ENCODE data around the gene ISCU.
A peak's percentile ranks its signal among the peaks of the same experiment; 100 is the strongest.
"Not testable (repeated sequence)": the region's sequence is repeated elsewhere in the genome, so short reads cannot be mapped to it uniquely, and the experiment has no call there.

ISCU gene

DNA sequence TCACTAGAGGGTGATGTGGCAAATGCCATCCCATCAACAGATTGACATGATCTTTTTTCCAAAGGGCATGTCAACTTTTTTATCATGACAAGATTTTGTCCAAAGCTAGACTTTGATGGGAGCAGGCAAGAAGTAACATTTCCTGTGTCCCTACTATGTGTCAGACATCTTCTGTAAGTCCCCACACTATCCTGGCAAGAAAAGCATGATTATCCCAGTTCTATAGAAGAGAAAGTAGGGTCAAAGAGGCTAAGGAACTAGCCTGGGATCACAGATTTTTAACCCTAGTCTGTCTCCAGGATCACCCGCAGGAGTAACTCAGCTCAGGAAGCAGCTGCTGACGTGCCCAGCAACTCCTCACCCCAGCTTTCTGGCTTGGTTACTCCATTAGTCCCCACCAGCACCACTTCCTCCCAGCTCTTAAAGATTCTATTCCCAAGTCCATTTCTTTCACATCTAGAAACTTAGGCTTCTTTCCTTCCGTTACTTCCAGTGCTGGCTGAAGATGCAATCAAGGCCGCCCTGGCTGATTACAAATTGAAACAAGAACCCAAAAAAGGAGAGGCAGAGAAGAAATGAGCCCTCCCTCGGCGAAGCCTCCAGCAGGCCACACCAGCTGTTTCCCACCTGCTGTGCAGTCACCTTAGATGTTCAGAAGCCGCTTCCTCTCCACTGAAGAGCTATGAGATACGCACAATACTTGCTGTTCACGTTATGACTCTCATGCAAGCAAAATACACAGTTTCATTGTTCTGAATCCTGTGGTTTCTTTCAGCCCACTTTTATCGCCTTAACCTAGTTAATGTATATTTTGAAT, 6.2 kb downstream of the ISCU start:
- no peak overlapping the region for H3K4me3 ChIP-seq (ENCODE audit: low read depth in 1 of 5, low read length in 5 of 5)
- no peaks in the 10 kb centered on the region for H3K27me3 ChIP-seq (ENCODE audit: control insufficient read depth in 5 of 5, insufficient read depth in 4 of 5, low read length in 5 of 5)
- peaks cover 19 to 60% (median 54%) of the 10 kb centered on the region in 5 donors for H3K36me3 ChIP-seq (ENCODE audit: control insufficient read depth in 5 of 5, insufficient read depth in 5 of 5, low read length in 5 of 5)
- no peak overlapping the region for H3K9ac ChIP-seq (ENCODE audit: low read length in 5 of 5)
- H3K27ac ChIP-seq (ENCODE audit: low read depth, low read length), result peak overlapping the region; percentile 70
- H3K4me1 ChIP-seq (ENCODE audit: control insufficient read depth in 5 of 5, insufficient read depth in 5 of 5, low read length in 5 of 5), result peaks cover 0 to 35% (median 20%) of the 10 kb centered on the region in 5 donors
- no peaks in the 10 kb centered on the region for H3K9me3 ChIP-seq (ENCODE audit: control insufficient read depth in 5 of 5, low read length in 5 of 5)

DNA sequence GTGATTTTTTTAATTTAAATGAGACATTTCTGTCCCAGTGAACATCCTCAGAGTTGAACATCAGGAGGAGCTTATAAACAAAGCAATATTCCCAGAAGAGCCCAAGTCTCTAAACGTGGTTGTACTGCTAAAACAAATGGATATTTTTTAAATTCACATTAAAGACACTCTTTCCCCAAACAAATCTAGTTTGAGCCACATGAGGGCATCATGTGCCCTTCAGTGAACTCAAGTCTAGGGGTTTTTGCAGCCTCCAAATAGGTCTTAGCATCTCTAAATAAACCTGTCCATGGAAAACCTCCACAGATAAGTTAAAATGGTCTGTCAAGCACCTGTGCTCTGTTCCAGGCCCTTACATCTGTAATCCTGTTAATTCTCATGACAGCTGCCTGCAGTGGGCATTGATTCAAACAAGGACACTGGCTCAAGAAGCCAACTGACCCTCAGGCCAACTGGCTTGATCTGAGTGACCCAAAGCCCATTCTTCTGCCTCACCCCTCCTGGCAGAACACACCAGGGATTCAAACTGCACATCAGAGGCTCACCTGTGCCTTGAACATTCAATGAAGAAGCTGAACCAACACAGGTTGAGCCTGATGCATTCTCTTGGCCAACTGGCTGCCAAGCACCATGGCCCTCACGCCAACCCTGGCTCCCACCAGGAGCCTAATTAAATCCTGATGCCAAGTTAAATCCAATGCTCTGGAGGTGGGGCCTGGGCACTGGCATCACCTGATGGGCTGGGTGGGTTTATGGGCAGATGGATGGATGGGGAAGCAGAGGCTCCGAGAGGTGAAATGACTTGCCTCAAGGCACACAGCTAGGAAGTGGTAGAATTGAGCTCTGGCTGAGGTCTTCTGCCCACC, 8.6 kb downstream of the ISCU start:
- Histone ChIP-seq H3K27ac (ENCODE audit: low read depth, low read length) (no peak overlapping the region), H3K4me3 (ENCODE audit: low read depth in 1 of 5, low read length in 5 of 5) (no peak overlapping the region)

DNA sequence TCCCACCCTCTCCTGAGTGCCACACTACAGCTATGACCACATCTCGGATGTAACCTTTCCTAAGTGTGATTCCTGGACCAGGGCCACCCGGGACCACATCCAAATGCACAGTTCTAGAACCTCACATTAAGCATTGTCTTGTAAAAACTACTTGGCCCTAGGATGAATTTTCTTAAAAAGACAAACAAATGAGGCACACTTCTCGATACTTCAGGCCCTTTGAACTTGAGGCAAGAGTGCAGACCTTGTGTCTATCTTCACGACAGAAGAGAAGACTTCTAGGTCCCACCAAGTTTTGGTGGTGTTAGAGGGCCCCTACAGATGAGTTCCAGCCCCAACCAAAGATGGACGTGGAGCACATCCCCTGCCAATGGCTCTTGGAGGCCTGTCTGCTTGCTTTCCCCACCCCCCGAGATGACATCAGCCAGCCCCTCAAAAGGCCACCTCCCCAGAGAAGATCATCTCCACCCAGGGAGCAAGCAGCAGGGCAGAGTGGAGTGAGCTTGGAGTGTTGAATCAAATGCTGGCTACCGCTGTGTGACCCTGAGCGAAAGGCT, 9.3 kb downstream of the ISCU start:
- Histone ChIP-seq H3K4me1 (ENCODE audit: control insufficient read depth in 5 of 5, insufficient read depth in 5 of 5, low read length in 5 of 5) (peaks cover 0 to 16% (median 6%) of the 10 kb centered on the region in 5 donors), H3K36me3 (ENCODE audit: control insufficient read depth in 5 of 5, insufficient read depth in 5 of 5, low read length in 5 of 5) (peaks cover 16 to 34% (median 31%) of the 10 kb centered on the region in 5 donors), H3K9ac (ENCODE audit: low read length in 5 of 5) (no peak overlapping the region), H3K27ac (ENCODE audit: low read depth, low read length) (no peak overlapping the region), H3K9me3 (ENCODE audit: control insufficient read depth in 5 of 5, low read length in 5 of 5) (no peaks in the 10 kb centered on the region), H3K27me3 (ENCODE audit: control insufficient read depth in 5 of 5, insufficient read depth in 4 of 5, low read length in 5 of 5) (no peaks in the 10 kb centered on the region), H3K4me3 (ENCODE audit: low read depth in 1 of 5, low read length in 5 of 5) (no peak overlapping the region)

More for the DNA sequence above, 8.6 kb downstream of the ISCU start:
- Histone ChIP-seq H3K36me3 (ENCODE audit: control insufficient read depth in 5 of 5, insufficient read depth in 5 of 5, low read length in 5 of 5) (peaks cover 16 to 41% (median 38%) of the 10 kb centered on the region in 5 donors), H3K9ac (ENCODE audit: low read length in 5 of 5) (no peak overlapping the region), H3K9me3 (ENCODE audit: control insufficient read depth in 5 of 5, low read length in 5 of 5) (no peaks in the 10 kb centered on the region), H3K4me1 (ENCODE audit: control insufficient read depth in 5 of 5, insufficient read depth in 5 of 5, low read length in 5 of 5) (peaks cover 0 to 22% (median 10%) of the 10 kb centered on the region in 5 donors), H3K27me3 (ENCODE audit: control insufficient read depth in 5 of 5, insufficient read depth in 4 of 5, low read length in 5 of 5) (no peaks in the 10 kb centered on the region)

DNA sequence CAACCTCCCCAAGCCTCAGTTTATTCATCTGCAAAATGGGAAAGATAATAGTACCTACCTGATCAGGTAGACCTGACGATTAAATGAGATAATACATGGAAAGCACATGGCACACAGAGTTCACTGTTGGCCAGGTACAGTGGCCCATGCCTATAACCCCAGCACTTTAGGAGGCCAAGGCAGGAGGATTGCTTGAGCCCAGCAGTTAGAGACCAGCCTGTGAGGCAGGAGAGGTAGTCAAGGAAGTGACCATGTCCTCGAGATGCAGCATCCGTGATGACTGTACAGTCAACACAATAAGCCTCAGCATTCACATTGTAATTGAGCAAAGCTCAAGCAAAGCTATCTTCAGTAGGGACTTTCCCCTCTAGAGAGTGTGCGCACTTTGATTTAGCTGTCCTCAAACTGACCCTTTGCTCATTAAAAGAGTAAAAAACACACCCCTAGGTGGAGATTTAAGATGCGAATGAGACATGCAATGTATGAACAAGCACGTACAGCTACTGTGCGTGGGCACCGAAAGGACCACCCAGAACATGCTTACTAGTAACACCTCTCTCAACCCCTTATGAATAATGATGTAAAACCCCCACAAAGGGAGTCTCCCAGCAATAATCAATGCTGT, 9.9 kb downstream of the ISCU start:
- H3K27me3 ChIP-seq (ENCODE audit: control insufficient read depth in 5 of 5, insufficient read depth in 4 of 5, low read length in 5 of 5), result no peaks in the 10 kb centered on the region
- peaks cover 12 to 28% (median 25%) of the 10 kb centered on the region in 5 donors for H3K36me3 ChIP-seq (ENCODE audit: control insufficient read depth in 5 of 5, insufficient read depth in 5 of 5, low read length in 5 of 5)
- no peak overlapping the region for H3K4me3 ChIP-seq (ENCODE audit: low read depth in 1 of 5, low read length in 5 of 5)
- H3K9ac ChIP-seq (ENCODE audit: low read length in 5 of 5), result no peak overlapping the region
- peaks cover 0 to 10% (median under 1%) of the 10 kb centered on the region in 5 donors for H3K4me1 ChIP-seq (ENCODE audit: control insufficient read depth in 5 of 5, insufficient read depth in 5 of 5, low read length in 5 of 5)
- no peaks in the 10 kb centered on the region for H3K9me3 ChIP-seq (ENCODE audit: control insufficient read depth in 5 of 5, low read length in 5 of 5)
- no peak overlapping the region for H3K27ac ChIP-seq (ENCODE audit: low read depth, low read length)

DNA sequence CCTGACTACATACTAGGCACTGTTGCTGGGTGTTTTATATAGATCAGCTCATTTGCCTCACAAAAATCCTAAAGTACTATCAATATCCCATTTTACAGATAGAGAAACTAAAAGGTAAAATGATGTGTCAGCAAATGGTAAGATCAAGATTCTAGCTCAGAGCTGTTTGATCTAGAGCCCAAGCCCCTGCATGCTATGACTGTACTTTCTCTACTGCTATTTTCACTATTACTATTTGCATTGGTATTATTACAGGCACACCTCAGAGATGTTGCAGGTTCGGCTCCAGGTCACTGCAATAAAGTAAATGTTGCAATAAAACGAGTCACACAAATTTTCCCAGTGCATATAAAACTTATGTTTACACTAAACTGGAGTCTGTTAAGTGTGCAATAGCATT, 10.9 kb downstream of the ISCU start:
- Histone ChIP-seq H3K27ac (ENCODE audit: low read depth, low read length) (no peak overlapping the region), H3K9ac (ENCODE audit: low read length in 5 of 5) (no peak overlapping the region), H3K9me3 (ENCODE audit: control insufficient read depth in 5 of 5, low read length in 5 of 5) (no peaks in the 10 kb centered on the region), H3K4me1 (ENCODE audit: control insufficient read depth in 5 of 5, insufficient read depth in 5 of 5, low read length in 5 of 5) (peaks cover 0 to 8% (median 0%) of the 10 kb centered on the region in 5 donors), H3K27me3 (ENCODE audit: control insufficient read depth in 5 of 5, insufficient read depth in 4 of 5, low read length in 5 of 5) (no peaks in the 10 kb centered on the region), H3K4me3 (ENCODE audit: low read depth in 1 of 5, low read length in 5 of 5) (no peak overlapping the region), H3K36me3 (ENCODE audit: control insufficient read depth in 5 of 5, insufficient read depth in 5 of 5, low read length in 5 of 5) (peaks cover 1 to 17% (median 15%) of the 10 kb centered on the region in 5 donors)

DNA sequence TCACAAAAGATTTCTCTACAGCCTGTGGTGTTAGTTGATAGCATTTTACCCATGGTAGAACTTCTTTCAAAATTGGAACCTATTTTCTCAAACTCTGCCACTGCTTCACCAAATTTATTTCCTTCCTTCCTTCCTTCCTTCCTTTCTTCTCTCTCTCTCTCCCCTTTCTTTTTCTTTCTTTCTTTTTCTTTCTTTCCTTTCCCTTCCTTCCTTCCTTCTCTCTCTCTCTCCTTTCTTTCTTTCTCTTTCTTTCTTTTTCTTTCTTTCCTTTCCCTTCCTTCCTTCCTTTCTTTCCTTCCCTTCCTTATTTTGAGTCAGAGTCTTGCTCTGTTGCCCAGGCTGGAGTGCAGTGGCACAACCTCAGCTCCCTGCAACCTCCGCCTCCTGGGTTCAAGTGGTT, 11.9 kb downstream of the ISCU start:
- not testable (repeated sequence) for H3K9ac ChIP-seq (ENCODE audit: low read length in 5 of 5); H3K27me3 ChIP-seq (ENCODE audit: control insufficient read depth in 5 of 5, insufficient read depth in 4 of 5, low read length in 5 of 5); H3K27ac ChIP-seq (ENCODE audit: low read depth, low read length); H3K4me1 ChIP-seq (ENCODE audit: control insufficient read depth in 5 of 5, insufficient read depth in 5 of 5, low read length in 5 of 5); H3K4me3 ChIP-seq (ENCODE audit: low read depth in 1 of 5, low read length in 5 of 5); H3K9me3 ChIP-seq (ENCODE audit: control insufficient read depth in 5 of 5, low read length in 5 of 5); H3K36me3 ChIP-seq (ENCODE audit: control insufficient read depth in 5 of 5, insufficient read depth in 5 of 5, low read length in 5 of 5)

DNA sequence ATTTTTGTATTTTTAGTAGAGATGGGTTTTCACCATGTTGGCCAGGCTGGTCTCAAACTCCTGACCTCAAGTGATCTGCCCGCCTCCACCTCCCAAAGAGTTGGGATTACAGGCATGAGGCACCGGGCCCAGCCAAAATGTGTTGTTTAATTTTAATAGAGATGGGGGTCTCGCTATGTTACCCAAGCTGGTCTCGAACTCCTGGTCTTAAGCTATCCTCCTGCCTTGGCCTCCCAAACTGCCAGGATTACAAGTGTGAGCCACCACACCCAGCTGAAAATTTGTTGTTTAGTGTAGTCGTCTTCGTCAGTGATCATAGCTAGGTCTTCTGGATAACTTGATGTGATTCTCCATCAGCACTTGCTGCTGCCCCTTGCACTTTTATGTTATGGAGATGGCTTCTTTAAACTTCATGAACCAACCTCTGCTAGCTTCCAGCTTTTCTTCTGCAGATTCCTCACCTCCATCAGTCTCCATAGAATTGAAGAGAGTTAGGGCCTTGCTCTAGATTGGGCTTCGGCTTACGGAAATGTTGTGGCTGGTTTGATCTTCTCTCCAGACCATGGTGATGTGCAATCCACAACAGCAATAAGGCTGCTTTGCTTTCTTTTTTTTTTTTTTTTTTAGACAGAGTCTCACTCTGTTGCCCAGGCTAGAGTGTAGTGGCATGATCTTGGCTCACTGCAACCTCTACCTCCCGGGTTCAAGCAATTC, 13.0 kb downstream of the ISCU start:
- Histone ChIP-seq H3K4me3 (ENCODE audit: low read depth in 1 of 5, low read length in 5 of 5) (no peak overlapping the region), H3K27ac (ENCODE audit: low read depth, low read length) (no peak overlapping the region), H3K9me3 (ENCODE audit: control insufficient read depth in 5 of 5, low read length in 5 of 5) (no peaks in the 10 kb centered on the region), H3K36me3 (ENCODE audit: control insufficient read depth in 5 of 5, insufficient read depth in 5 of 5, low read length in 5 of 5) (peaks cover 0 to 2% (median 0%) of the 10 kb centered on the region in 5 donors), H3K9ac (ENCODE audit: low read length in 5 of 5) (no peak overlapping the region), H3K27me3 (ENCODE audit: control insufficient read depth in 5 of 5, insufficient read depth in 4 of 5, low read length in 5 of 5) (no peaks in the 10 kb centered on the region), H3K4me1 (ENCODE audit: control insufficient read depth in 5 of 5, insufficient read depth in 5 of 5, low read length in 5 of 5) (peaks cover 0 to 8% (median 2%) of the 10 kb centered on the region in 5 donors)

DNA sequence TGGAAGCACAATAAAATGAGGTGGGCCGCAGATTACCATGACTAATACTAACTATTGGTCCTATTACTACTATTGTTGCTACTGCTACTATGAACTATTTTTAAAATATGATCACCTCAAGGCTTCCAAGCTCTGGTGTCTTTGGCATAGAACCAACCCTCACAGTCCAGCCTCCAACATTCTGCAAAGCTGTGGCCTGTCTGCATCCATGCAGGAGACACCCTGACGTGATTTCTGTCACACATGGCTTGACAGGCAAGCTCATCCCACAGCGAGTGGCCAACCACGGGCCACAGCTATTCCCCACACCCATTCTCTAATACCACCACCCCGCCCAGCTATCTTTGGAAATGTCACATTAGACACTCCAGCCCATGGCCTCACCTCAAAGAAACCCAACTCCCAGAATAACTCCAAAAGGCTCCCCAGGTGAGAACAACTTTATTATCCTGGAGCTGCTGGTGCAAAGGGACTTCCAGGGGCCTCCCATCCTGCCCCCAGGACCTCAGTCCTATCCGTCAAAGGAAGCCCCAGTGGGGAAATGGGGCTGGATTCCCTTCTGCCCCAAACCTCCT, 14.4 kb downstream of the ISCU start:
- H3K4me3 ChIP-seq (ENCODE audit: low read depth in 1 of 5, low read length in 5 of 5), result no peak overlapping the region
- no peak overlapping the region for H3K27ac ChIP-seq (ENCODE audit: low read depth, low read length)
- no peak overlapping the region for H3K9ac ChIP-seq (ENCODE audit: low read length in 5 of 5)
- H3K27me3 ChIP-seq (ENCODE audit: control insufficient read depth in 5 of 5, insufficient read depth in 4 of 5, low read length in 5 of 5), result no peaks in the 10 kb centered on the region
- H3K9me3 ChIP-seq (ENCODE audit: control insufficient read depth in 5 of 5, low read length in 5 of 5), result no peaks in the 10 kb centered on the region
- H3K4me1 ChIP-seq (ENCODE audit: control insufficient read depth in 5 of 5, insufficient read depth in 5 of 5, low read length in 5 of 5), result peaks cover 0 to 11% (median 7%) of the 10 kb centered on the region in 5 donors
- no peaks in the 10 kb centered on the region for H3K36me3 ChIP-seq (ENCODE audit: control insufficient read depth in 5 of 5, insufficient read depth in 5 of 5, low read length in 5 of 5)

DNA sequence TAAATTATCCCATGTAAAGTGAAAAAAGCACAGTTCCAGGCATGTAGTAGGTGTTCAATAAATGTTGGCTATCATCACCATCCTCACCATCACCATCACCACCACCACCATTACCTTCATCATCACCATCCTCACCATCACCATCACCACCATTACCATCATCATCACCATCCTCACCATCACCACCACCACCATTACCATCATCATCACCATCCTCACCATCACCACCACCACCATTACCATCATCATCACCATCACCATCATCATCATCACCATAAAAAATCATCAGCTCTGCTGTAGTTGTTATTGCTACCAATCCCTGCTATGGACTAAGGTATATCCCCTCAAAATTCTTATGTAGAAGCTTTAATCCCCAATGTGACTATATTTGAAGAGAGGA, 15.1 kb downstream of the ISCU start:
- Histone ChIP-seq H3K36me3 (ENCODE audit: control insufficient read depth in 5 of 5, insufficient read depth in 5 of 5, low read length in 5 of 5) (no peaks in the 10 kb centered on the region), H3K9me3 (ENCODE audit: control insufficient read depth in 5 of 5, low read length in 5 of 5) (no peaks in the 10 kb centered on the region), H3K27ac (ENCODE audit: low read depth, low read length) (no peak overlapping the region), H3K4me3 (ENCODE audit: low read depth in 1 of 5, low read length in 5 of 5) (no peak overlapping the region), H3K27me3 (ENCODE audit: control insufficient read depth in 5 of 5, insufficient read depth in 4 of 5, low read length in 5 of 5) (no peaks in the 10 kb centered on the region), H3K9ac (ENCODE audit: low read length in 5 of 5) (no peak overlapping the region), H3K4me1 (ENCODE audit: control insufficient read depth in 5 of 5, insufficient read depth in 5 of 5, low read length in 5 of 5) (peaks cover 0 to 11% (median 7%) of the 10 kb centered on the region in 5 donors)

Data from subcutaneous abdominal adipose tissue (tissue), 5 donors.